Esophagus squamous epithelium (tissue), 5 donors: ENCODE data around the gene CRYBG1. TPM values are rescaled to one million over a fixed set of nuclear protein-coding genes. Genes with fewer than 3 reads are reported as not detected.

Experiments used
- DNase-seq: peaks from one replicate; lab custom pipeline; 2025; lab: John Stamatoyannopoulos, UW
- H3K27ac ChIP-seq, 4 donors: fragments of 200-600 bp; sonication (generic); one replicate each; pipeline ENCODE4 v1.5.1; 2016 to 2019; ENCODE audit warnings: mild to moderate bottlenecking in 1 of 4
- H3K27me3 ChIP-seq, 4 donors: fragments of 200-600 bp; sonication (generic); 1 replicate in 3 of 4; 2 replicates in 1 of 4; pipeline versions ENCODE4 v1.5.1 to v1.6.0; 2017 to 2021; ENCODE audit warnings: antibody characterized with exemption in 1 of 4
- H3K36me3 ChIP-seq, 3 donors: fragments of 200-600 bp; sonication (generic); one replicate each; pipeline ENCODE4 v1.5.1; 2016 to 2019
- H3K4me1 ChIP-seq, 3 donors: fragments of 200-600 bp; sonication (generic); one replicate each; pipeline ENCODE4 v1.5.1; 2017 to 2019
- H3K4me3 ChIP-seq, 4 donors: fragments of 200-600 bp; sonication (generic); 1 replicate in 3 of 4; 2 replicates in 1 of 4; pipeline ENCODE4 v1.5.1; 2016 to 2019; ENCODE audit warnings: mild to moderate bottlenecking in 2 of 4, moderate library complexity in 1 of 4
- H3K9me3 ChIP-seq, 3 donors: fragments of 200-600 bp; sonication (generic); one replicate each; pipeline ENCODE4 v1.5.1; 2016 to 2019
- POLR2A ChIP-seq, 4 donors: fragments of 450-650 bp; IDR thresholded peaks; one replicate each; pipeline ENCODE4 v1.6.1; 2017; ENCODE audit warnings: antibody characterized with exemption in 4 of 4, mild to moderate bottlenecking in 4 of 4, moderate library complexity in 3 of 4
- WGBS, 2 donors: methylation state at CpG; one replicate each; pipeline ENCODE4 v1.1.5; 2018; 5-methylcytosine and 5-hydroxymethylcytosine counted together
- intact Hi-C: fragments of 100-400 bp; cut with DNase I; formaldehyde crosslinking; loops from one replicate; pipeline ENCODE4 v1.15.0; 2022
- total RNA-seq, 4 donors: library from RNA; depleted of rRNA; stranded (reverse); fragments of >200 nt; gene quantifications; one replicate each; pipeline ENCODE4 v1.1.0, GENCODE V29; 2016
- TF ChIP-seq, protein P1 (sequence below), 6 experiments: fragments of 450-650 bp in 4 of 6; fragments of 200-600 bp in 2 of 6; sonication (generic) in 2 of 6; IDR thresholded peaks; one replicate each; pipeline ENCODE4 v1.5.1; 2016 to 2019; ENCODE audit warnings: antibody characterized with exemption in 6 of 6, mild to moderate bottlenecking in 4 of 6, moderate library complexity in 4 of 6
- donor health status: DM: yes; HTN: yes; CAD: no.

Gene CRYBG1, protein sequence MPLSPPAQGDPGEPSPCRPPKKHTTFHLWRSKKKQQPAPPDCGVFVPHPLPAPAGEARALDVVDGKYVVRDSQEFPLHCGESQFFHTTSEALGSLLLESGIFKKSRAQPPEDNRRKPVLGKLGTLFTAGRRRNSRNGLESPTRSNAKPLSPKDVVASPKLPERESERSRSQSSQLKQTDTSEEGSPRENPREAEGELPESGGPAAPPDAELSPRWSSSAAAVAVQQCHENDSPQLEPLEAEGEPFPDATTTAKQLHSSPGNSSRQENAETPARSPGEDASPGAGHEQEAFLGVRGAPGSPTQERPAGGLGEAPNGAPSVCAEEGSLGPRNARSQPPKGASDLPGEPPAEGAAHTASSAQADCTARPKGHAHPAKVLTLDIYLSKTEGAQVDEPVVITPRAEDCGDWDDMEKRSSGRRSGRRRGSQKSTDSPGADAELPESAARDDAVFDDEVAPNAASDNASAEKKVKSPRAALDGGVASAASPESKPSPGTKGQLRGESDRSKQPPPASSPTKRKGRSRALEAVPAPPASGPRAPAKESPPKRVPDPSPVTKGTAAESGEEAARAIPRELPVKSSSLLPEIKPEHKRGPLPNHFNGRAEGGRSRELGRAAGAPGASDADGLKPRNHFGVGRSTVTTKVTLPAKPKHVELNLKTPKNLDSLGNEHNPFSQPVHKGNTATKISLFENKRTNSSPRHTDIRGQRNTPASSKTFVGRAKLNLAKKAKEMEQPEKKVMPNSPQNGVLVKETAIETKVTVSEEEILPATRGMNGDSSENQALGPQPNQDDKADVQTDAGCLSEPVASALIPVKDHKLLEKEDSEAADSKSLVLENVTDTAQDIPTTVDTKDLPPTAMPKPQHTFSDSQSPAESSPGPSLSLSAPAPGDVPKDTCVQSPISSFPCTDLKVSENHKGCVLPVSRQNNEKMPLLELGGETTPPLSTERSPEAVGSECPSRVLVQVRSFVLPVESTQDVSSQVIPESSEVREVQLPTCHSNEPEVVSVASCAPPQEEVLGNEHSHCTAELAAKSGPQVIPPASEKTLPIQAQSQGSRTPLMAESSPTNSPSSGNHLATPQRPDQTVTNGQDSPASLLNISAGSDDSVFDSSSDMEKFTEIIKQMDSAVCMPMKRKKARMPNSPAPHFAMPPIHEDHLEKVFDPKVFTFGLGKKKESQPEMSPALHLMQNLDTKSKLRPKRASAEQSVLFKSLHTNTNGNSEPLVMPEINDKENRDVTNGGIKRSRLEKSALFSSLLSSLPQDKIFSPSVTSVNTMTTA (N-terminal part only)
- 100 to 1,000 TPM; 119 to 185 (median 153) TPM for total RNA-seq

DNA sequence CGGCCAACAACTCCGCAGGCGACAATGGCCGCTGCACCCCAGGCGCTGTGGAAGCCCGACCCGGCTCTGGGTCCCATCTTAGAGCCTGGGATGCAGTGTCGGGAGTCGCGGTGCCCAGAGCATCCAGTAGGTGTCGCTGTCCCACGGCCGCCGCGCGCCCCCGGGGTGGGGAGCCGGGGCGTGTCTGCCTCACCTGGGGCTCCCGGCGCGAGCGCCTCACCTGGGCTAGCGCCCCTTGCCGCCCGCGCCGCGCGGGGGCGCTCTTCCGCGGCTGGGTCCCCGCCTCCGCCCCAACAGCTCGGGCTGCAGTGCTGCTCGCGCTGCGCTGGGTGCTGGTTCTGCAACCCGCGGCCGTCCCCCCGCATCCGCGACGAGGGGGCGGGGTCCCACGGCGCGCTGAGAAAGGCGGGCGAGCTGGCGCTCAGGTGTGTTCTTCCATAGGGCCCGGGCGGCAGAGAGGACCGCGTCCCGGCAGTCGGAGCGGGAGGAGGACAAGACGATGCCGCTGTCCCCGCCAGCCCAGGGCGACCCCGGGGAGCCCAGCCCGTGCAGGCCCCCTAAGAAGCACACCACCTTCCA lies at the start of gene CRYBG1:
CRYBG1 (plus strand) TSS at position 308 of the 579 bp plus-strand sequence; CDS start at position 500, 192 bp downstream.
- WGBS, 2 donors: no CpG with 5 or more reads among the region's 66 CpGs
- peak within 1 kb of the TSS; percentile 31 to 89 (median 87) for H3K27ac ChIP-seq
- peaks cover 0 to 58% (median 0%) of the 10 kb centered on the region in 4 donors for H3K27me3 ChIP-seq
- H3K9me3 ChIP-seq: no peaks in the 10 kb centered on the region
- H3K4me1 ChIP-seq: peaks cover 0 to 46% (median 8%) of the 10 kb centered on the region in 3 donors
- H3K4me3 ChIP-seq: peak within 1 kb of the TSS; percentile 75 to 81 (median 77)
- intact Hi-C loops: loop anchor here (10.0 kb wide), 1 partner anchor 84 kb away; no protein-coding TSS in a partner anchor
- TF ChIP-seq, protein P1, sequence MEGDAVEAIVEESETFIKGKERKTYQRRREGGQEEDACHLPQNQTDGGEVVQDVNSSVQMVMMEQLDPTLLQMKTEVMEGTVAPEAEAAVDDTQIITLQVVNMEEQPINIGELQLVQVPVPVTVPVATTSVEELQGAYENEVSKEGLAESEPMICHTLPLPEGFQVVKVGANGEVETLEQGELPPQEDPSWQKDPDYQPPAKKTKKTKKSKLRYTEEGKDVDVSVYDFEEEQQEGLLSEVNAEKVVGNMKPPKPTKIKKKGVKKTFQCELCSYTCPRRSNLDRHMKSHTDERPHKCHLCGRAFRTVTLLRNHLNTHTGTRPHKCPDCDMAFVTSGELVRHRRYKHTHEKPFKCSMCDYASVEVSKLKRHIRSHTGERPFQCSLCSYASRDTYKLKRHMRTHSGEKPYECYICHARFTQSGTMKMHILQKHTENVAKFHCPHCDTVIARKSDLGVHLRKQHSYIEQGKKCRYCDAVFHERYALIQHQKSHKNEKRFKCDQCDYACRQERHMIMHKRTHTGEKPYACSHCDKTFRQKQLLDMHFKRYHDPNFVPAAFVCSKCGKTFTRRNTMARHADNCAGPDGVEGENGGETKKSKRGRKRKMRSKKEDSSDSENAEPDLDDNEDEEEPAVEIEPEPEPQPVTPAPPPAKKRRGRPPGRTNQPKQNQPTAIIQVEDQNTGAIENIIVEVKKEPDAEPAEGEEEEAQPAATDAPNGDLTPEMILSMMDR (IDR thresholded peaks at IDR 0.05): peak; percentile 80 to 100 (median 98)
- TF ChIP-seq POLR2A (IDR thresholded peaks at IDR 0.05): peak in 2 of 4 donors; percentile 49 to 60
- no peaks in the 10 kb centered on the region for H3K36me3 ChIP-seq
- DNase-seq: no peak

DNA sequence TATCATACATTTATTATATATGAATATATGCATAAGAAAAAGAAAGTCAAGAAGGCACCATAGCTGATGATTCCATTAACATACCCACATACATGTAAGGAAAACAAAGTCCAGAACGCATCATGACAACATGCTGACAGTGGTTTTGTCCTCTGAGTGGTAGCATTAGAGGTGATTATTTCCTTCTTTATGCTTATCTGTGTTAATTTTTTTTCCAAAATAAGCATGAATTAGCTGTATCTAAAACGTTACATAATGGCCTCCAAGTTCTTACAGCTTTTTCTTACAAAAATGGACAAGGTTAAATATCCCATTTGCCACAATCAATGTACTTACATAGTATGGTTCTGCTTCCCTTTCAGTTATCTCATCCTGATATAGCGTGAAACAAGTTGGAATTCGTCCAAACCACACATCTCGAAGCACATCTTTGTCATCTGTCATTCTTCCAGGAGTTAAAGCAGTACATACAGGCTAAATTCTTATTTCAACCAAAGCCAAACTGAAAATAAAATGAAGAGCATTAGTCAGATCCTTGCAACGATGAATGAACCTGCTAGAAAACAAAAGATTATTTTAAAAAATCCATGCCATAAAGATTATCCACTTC lies 44.6 kb upstream of the CRYBG1 start:
- H3K27ac ChIP-seq: no peak overlapping the region
- intact Hi-C loops: no loop called here
- no peaks in the 10 kb centered on the region for H3K27me3 ChIP-seq
- peaks cover 0 to 36% (median 0%) of the 10 kb centered on the region in 3 donors for H3K36me3 ChIP-seq
- no peak overlapping the region for H3K4me3 ChIP-seq
- TF ChIP-seq, protein P1 (IDR thresholded peaks at IDR 0.05): no peak
- TF ChIP-seq POLR2A (IDR thresholded peaks at IDR 0.05): no peak
- no peaks in the 10 kb centered on the region for H3K9me3 ChIP-seq
- WGBS, 2 donors: 48 to 55% methylated on average over 6 of the region's 6 CpGs
- peaks cover 0 to 32% (median 1%) of the 10 kb centered on the region in 3 donors for H3K4me1 ChIP-seq
- no peak for DNase-seq

DNA sequence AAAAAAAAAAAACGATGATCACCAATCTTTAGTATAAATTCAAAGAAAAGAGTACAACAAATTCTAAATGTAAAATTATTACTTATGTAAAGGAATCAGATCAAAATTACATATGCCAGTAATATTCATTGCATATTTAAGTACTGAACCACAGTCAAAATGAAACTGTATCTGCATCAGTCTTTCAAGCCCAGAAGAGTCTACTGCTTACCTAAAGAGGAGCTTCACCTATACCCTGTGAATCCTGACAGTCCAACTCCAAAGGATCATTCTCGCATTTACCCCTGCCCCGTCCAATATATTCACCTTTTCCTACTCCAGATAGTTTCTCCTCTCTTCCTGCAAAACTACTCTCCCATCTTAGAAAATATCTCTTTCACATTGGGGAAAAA lies 44.1 kb upstream of the CRYBG1 start:
- 73 to 83% methylated on average over 3 of the region's 3 CpGs for WGBS, 2 donors
- H3K27me3 ChIP-seq: no peaks in the 10 kb centered on the region
- DNase-seq: no peak
- H3K4me1 ChIP-seq: peaks cover 0 to 37% (median 0%) of the 10 kb centered on the region in 3 donors
- H3K4me3 ChIP-seq: no peak overlapping the region
- TF ChIP-seq, protein P1 (IDR thresholded peaks at IDR 0.05): no peak
- TF ChIP-seq POLR2A (IDR thresholded peaks at IDR 0.05): no peak
- no peaks in the 10 kb centered on the region for H3K9me3 ChIP-seq
- intact Hi-C loops: no loop called here
- no peak overlapping the region for H3K27ac ChIP-seq
- H3K36me3 ChIP-seq: peaks cover 0 to 36% (median 0%) of the 10 kb centered on the region in 3 donors

DNA sequence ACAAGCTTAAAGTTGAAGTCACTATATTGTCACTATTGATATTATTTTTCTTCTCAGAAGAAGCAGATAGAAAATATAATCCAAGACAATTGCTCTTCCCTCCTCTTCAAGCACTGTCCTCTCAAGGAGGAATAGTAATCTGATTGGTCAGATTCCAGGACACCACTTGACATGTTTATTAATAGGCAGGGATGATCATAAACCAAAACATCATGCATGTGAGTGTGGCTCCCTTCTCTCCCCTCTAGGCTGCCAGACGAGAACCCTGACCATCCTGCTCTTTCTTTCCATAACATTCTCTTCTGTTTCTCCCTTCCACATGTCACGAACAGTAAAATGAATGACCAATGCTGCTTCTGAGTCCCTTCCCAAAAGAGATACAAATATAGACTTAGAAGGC lies 42.5 kb upstream of the CRYBG1 start:
- TF ChIP-seq, protein P1 (IDR thresholded peaks at IDR 0.05): no peak
- TF ChIP-seq POLR2A (IDR thresholded peaks at IDR 0.05): no peak
- WGBS, 2 donors: 66 to 77% methylated on average over 2 of the region's 2 CpGs
- Histone ChIP-seq H3K9me3 (no peaks in the 10 kb centered on the region), H3K4me1 (peaks cover 0 to 41% (median 0%) of the 10 kb centered on the region in 3 donors), H3K27me3 (no peaks in the 10 kb centered on the region), H3K27ac (no peak overlapping the region), H3K4me3 (no peak overlapping the region), H3K36me3 (peaks cover 0 to 30% (median 0%) of the 10 kb centered on the region in 3 donors)
- intact Hi-C loops: no loop called here
- no peak for DNase-seq
